Neuronal stem cell (in vitro differentiated cells): ENCODE data around the gene KRT5.
A peak's percentile ranks its signal among the peaks of the same experiment; 100 is the strongest.

Experiments
- DNase-seq: peaks from one replicate; pipeline ENCODE4 v3.0.0-alpha.2; 2013; ENCODE audit warnings: low spot score
- H2AFZ ChIP-seq: one replicate; pipeline ENCODE4 v1.6.1; 2013; ENCODE audit warnings: mild to moderate bottlenecking, low read length, inconsistent platforms
- H2AK5ac ChIP-seq: 2 replicates; pipeline ENCODE4 v1.6.1; 2013; ENCODE audit warnings: low read depth, mild to moderate bottlenecking, inconsistent platforms, low read length, moderate library complexity, mixed read lengths
- H2BK120ac ChIP-seq: 2 replicates; pipeline ENCODE4 v1.6.1; 2013; ENCODE audit warnings: low read depth, mild to moderate bottlenecking, inconsistent platforms, low read length, moderate library complexity, mixed read lengths
- H2BK12ac ChIP-seq: one replicate; pipeline ENCODE4 v1.6.1; 2013; ENCODE audit warnings: low read length, inconsistent platforms
- H2BK15ac ChIP-seq: 2 replicates; pipeline ENCODE4 v1.6.1; 2013; ENCODE audit warnings: mild to moderate bottlenecking, low read length, inconsistent platforms, mixed read lengths
- H2BK5ac ChIP-seq: one replicate; pipeline ENCODE4 v1.6.1; 2013; ENCODE audit warnings: inconsistent platforms, mild to moderate bottlenecking, low read length, moderate library complexity
- H3K14ac ChIP-seq: one replicate; pipeline ENCODE4 v1.6.1; 2013; ENCODE audit warnings: low read length, inconsistent platforms
- H3K18ac ChIP-seq: 2 replicates; pipeline ENCODE4 v1.6.1; 2013; ENCODE audit warnings: low read length, inconsistent platforms
- H3K23ac ChIP-seq: 2 replicates; pipeline ENCODE4 v1.6.1; 2013; ENCODE audit warnings: low read depth, mild to moderate bottlenecking, mixed read lengths, low read length, inconsistent platforms; ENCODE audit not compliant: poor library complexity
- H3K27ac ChIP-seq: replicated peaks from 3 replicates; pipeline ENCODE4 v1.5.1; 2013; ENCODE audit warnings: low read length, inconsistent platforms
- H3K27me3 ChIP-seq, 3 experiments: 2 replicates each; pipeline ENCODE4 v1.6.1; 2013; ENCODE audit warnings: low read length in 3 of 3, mild to moderate bottlenecking in 2 of 3, inconsistent platforms in 1 of 3, low read depth in 1 of 3, mixed read lengths in 1 of 3, moderate library complexity in 1 of 3; ENCODE audit not compliant: control insufficient read depth in 3 of 3, insufficient read depth in 3 of 3
- H3K36me3 ChIP-seq, 2 donors: replicated peaks in 1 of 2; 2 replicates each; pipeline ENCODE4 v1.6.1; 2013; ENCODE audit warnings: low read length in 2 of 2; ENCODE audit not compliant: control insufficient read depth in 2 of 2, insufficient read depth in 2 of 2
- H3K4ac ChIP-seq: 2 replicates; pipeline ENCODE4 v1.6.1; 2013; ENCODE audit warnings: inconsistent platforms, mild to moderate bottlenecking, low read length, moderate library complexity
- H3K4me1 ChIP-seq, 2 donors: 1 replicate in 1 of 2; 2 replicates in 1 of 2; pipeline ENCODE4 v1.6.1; 2013; ENCODE audit warnings: low read length in 2 of 2, low read depth in 1 of 2; ENCODE audit not compliant: control insufficient read depth in 2 of 2, insufficient read depth in 1 of 2
- H3K4me2 ChIP-seq: one replicate; pipeline ENCODE4 v1.6.1; 2013; ENCODE audit warnings: mild to moderate bottlenecking, low read length, inconsistent platforms; ENCODE audit not compliant: insufficient read depth, poor library complexity, severe bottlenecking
- H3K4me3 ChIP-seq, 2 donors: 2 replicates each; pipeline ENCODE4 v1.5.1; 2013; ENCODE audit warnings: low read length in 2 of 2, mild to moderate bottlenecking in 2 of 2, inconsistent platforms in 1 of 2, moderate library complexity in 1 of 2
- H3K79me1 ChIP-seq: one replicate; pipeline ENCODE4 v1.6.1; 2013; ENCODE audit warnings: low read depth, mild to moderate bottlenecking, inconsistent platforms, low read length, moderate library complexity
- H3K9ac ChIP-seq: one replicate; pipeline ENCODE4 v1.6.1; 2013; ENCODE audit warnings: mild to moderate bottlenecking, low read depth, low read length, inconsistent platforms; ENCODE audit not compliant: poor library complexity
- H3K9me3 ChIP-seq, 2 donors: replicated peaks in 1 of 2; 2 replicates each; pipeline versions ENCODE3 to v1.6.1; 2013; ENCODE audit warnings: low read length in 2 of 2, mild to moderate bottlenecking in 2 of 2, inconsistent platforms in 1 of 2, low read depth in 1 of 2, mixed read lengths in 1 of 2, moderate library complexity in 1 of 2; ENCODE audit not compliant: control insufficient read depth in 2 of 2, insufficient read depth in 1 of 2
- H4K8ac ChIP-seq: one replicate; pipeline ENCODE4 v1.6.1; 2013; ENCODE audit warnings: low read depth, mild to moderate bottlenecking, inconsistent platforms, low read length, moderate library complexity
- H4K91ac ChIP-seq: one replicate; pipeline ENCODE4 v1.6.1; 2013; ENCODE audit warnings: low read length, low read depth, mild to moderate bottlenecking, inconsistent platforms; ENCODE audit not compliant: poor library complexity
- WGBS, 2 donors: extraction: QIAGEN DNeasy Blood & Tissue Kit; methylation state at CpG; one replicate each; pipeline ENCODE4 v1.1.7; 2013; ENCODE audit warnings: missing lambda C conversion rate in 2 of 2, mixed read lengths in 1 of 2; ENCODE audit not compliant: insufficient read length in 2 of 2, insufficient replicate concordance in 1 of 2; ENCODE audit errors: extremely low coverage in 2 of 2; 5-methylcytosine and 5-hydroxymethylcytosine counted together

Gene KRT5

DNA sequence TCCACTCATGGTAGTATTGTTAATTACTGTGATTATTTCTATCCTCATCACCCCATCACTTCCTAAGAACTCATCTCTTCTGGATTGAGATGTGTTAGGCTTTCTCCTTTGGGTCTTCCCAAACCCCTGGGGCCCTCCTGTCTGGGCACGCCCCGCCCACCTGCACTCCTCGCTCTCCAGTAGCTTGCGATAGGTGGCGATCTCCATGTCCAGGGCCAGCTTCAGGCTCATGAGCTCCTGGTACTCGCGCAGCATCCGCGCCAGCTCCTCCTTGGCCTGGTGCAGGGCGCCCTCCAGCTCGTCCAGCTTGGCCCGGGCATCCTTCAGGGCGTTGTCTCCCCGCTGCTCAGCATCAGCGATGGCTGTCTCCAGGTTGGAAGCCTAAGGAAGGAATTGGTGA lies 25.9 kb upstream of the KRT5 start:
- no peak overlapping the region for H3K18ac ChIP-seq
- H3K4me1 ChIP-seq = no peaks in the 10 kb centered on the region
- H3K4me2 ChIP-seq = no peak overlapping the region
- no peak overlapping the region for H2AFZ ChIP-seq
- H3K27ac ChIP-seq = no peak overlapping the region
- H3K9ac ChIP-seq = no peak overlapping the region
- no peak overlapping the region for H2BK5ac ChIP-seq
- no peak overlapping the region for H4K8ac ChIP-seq
- H3K27me3 ChIP-seq = no peaks in the 10 kb centered on the region
- WGBS, 2 donors = no CpG with 5 or more reads among the region's 15 CpGs
- H3K4ac ChIP-seq = no peak overlapping the region
- no peaks in the 10 kb centered on the region for H3K36me3 ChIP-seq
- H2BK120ac ChIP-seq = no peak overlapping the region
- H2BK12ac ChIP-seq = no peak overlapping the region
- H3K14ac ChIP-seq = no peak overlapping the region
- no peak overlapping the region for H2AK5ac ChIP-seq
- no peak for DNase-seq
- no peaks in the 10 kb centered on the region for H3K79me1 ChIP-seq
- no peak overlapping the region for H2BK15ac ChIP-seq
- no peak overlapping the region for H3K4me3 ChIP-seq
- no peaks in the 10 kb centered on the region for H3K9me3 ChIP-seq
- H4K91ac ChIP-seq = no peak overlapping the region
- H3K23ac ChIP-seq = no peak overlapping the region

DNA sequence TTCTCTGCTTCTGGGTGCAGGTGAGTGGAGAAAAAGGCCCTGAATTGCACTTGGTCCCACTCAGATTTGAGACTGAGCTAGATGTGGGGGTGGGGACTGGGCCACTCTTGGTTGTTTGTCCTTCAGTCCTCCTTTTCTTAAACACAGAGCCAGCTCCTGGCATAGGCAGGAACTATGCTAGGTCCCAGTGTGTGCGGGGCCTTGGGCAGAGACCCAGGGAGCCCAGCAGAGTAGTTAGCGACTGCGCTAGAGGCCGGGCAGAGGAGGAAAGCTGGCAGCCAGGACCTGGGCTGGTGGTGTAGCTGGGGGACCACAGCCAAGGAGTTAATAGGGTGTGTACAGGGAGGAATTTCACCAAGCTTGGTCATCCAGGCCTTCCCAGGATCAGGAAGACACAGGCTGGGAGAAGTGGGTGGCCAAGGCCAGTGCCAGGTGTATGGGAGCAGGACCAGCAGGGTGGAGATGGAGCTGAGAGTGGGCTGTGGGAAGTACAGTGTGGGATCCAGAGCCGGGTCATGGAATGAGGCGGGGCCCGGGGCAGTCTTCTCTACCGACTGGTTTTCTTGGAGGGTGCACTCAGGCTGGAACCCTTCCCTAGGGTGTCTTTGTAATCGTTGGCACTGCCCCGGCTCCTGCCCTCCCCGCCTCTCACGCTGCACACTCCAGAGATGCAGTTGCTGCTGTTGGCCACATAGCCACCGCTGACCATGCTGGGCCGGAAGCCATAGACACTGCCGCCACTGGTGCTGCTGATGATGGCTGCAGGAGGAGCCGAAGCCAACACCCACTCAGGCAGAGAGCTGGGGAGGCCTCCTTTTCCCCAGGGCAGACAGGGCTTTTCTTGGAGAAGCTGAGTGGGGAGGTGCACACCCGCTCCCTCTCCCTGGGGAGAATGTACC lies 24.0 kb upstream of the KRT5 start:
- Histone ChIP-seq H3K9me3 (no peaks in the 10 kb centered on the region), H3K23ac (no peak overlapping the region), H2BK5ac (no peak overlapping the region), H4K91ac (no peak overlapping the region), H3K27me3 (no peaks in the 10 kb centered on the region), H3K9ac (no peak overlapping the region), H3K4me2 (no peak overlapping the region), H2BK12ac (no peak overlapping the region), H3K4ac (no peak overlapping the region), H3K4me1 (no peaks in the 10 kb centered on the region), H3K36me3 (no peaks in the 10 kb centered on the region), H4K8ac (no peak overlapping the region), H3K18ac (peak overlapping the region; percentile 9), H2AK5ac (peak overlapping the region; percentile 29), H2AFZ (no peak overlapping the region), H3K79me1 (no peaks in the 10 kb centered on the region), H3K4me3 (no peak overlapping the region), H2BK120ac (no peak overlapping the region), H3K14ac (no peak overlapping the region), H2BK15ac (no peak overlapping the region), H3K27ac (no peak overlapping the region)
- no CpG with 5 or more reads among the region's 17 CpGs for WGBS, 2 donors
- no peak for DNase-seq

DNA sequence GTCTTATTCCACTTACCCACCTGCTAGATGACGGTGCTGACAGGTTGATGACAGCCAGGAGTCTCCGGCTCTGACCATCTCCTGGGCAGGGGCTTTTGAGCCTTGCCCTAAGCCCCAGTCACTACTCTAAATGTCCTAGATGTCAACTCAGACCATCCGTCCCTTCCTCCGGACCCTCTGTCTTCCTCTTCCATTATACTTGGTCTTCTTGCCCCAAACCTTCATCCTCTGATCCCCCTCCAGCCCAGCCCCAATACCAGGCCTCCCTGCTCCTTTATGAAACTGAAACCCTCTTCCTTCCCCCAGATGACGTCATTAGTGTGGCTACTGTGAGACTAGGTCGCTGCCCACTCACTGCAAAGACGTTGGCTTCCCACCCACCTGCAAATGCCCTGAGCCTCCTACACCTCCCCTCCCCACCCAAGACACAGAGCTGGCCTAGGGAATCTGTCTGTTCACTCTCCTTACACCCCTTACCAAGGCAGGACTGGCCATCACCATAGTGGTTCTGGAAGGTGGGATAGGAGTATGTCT lies 22.7 kb upstream of the KRT5 start:
- H3K9ac ChIP-seq = no peak overlapping the region
- H3K4ac ChIP-seq = no peak overlapping the region
- H3K9me3 ChIP-seq = no peaks in the 10 kb centered on the region
- no CpG with 5 or more reads among the region's 7 CpGs for WGBS, 2 donors
- no peak overlapping the region for H2BK120ac ChIP-seq
- H2AFZ ChIP-seq = no peak overlapping the region
- no peak overlapping the region for H2BK15ac ChIP-seq
- no peak overlapping the region for H3K23ac ChIP-seq
- no peak for DNase-seq
- H3K27me3 ChIP-seq = no peaks in the 10 kb centered on the region
- no peak overlapping the region for H3K18ac ChIP-seq
- no peak overlapping the region for H3K27ac ChIP-seq
- H2BK12ac ChIP-seq = no peak overlapping the region
- H3K79me1 ChIP-seq = no peaks in the 10 kb centered on the region
- no peak overlapping the region for H2AK5ac ChIP-seq
- no peak overlapping the region for H3K4me2 ChIP-seq
- no peak overlapping the region for H2BK5ac ChIP-seq
- no peak overlapping the region for H3K14ac ChIP-seq
- H3K4me1 ChIP-seq = no peaks in the 10 kb centered on the region
- H3K36me3 ChIP-seq = no peaks in the 10 kb centered on the region
- no peak overlapping the region for H4K8ac ChIP-seq
- H4K91ac ChIP-seq = no peak overlapping the region
- peak overlapping the region in 1 of 2 donors; percentile 49 for H3K4me3 ChIP-seq

GRCh38 chr12:52542157-52542556 lies 22.0 kb upstream of the KRT5 start:
- Histone ChIP-seq H4K8ac (no peak overlapping the region), H2BK12ac (no peak overlapping the region), H3K27ac (no peak overlapping the region), H3K14ac (no peak overlapping the region), H3K18ac (no peak overlapping the region), H3K4ac (no peak overlapping the region), H2BK5ac (no peak overlapping the region), H3K9me3 (no peaks in the 10 kb centered on the region), H3K4me2 (no peak overlapping the region), H2AK5ac (no peak overlapping the region), H4K91ac (no peak overlapping the region), H3K27me3 (no peaks in the 10 kb centered on the region), H2AFZ (no peak overlapping the region), H3K79me1 (no peaks in the 10 kb centered on the region), H2BK15ac (no peak overlapping the region), H2BK120ac (no peak overlapping the region), H3K23ac (no peak overlapping the region), H3K4me1 (no peaks in the 10 kb centered on the region), H3K9ac (no peak overlapping the region), H3K4me3 (no peak overlapping the region), H3K36me3 (no peaks in the 10 kb centered on the region)
- DNase-seq = no peak
